Measurements from ENCODE around the gene FSTL5. TPM values are rescaled to one million over a fixed set of nuclear protein-coding genes. Genes with fewer than 3 reads are reported as not detected.
"Not testable (repeated sequence)": the region's sequence is repeated elsewhere in the genome, so short reads cannot be mapped to it uniquely, and the experiment has no call there.

The FSTL5 gene
- polyA plus RNA-seq, 5 donors, result 0.22 to 0.81 (median 0.33) TPM

DNA sequence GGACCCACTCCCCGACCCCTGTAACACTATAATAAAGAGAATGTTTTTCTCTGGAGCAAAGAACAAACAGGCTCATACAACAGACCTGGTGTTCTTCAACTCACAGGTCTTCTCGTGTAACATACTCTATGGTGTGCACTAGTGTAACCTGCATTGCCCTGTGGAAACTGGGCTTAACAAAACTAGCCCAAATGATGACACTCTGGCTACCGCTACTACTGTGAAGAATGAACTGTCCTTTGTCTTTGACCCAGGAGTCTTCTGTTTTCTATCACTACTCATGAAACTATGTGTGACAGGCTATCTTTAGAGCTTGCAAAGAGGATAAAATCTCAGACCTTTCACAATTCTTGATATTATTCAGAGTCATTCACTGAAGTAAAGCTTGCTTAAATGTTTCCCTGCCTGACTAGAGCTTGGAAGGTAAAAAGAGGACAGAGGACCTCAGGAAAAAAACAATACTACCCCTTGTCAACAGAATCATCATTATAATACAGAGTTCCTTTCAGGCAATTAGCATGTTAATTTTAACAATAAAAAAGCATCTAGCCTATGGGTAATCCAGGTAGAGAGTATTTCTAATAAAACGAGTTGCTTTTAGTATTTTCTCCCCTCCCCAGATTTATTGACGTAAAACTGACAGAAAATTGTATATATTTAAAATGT lies 59.2 kb downstream of the FSTL5 start:
- no peak for DNase-seq

DNA sequence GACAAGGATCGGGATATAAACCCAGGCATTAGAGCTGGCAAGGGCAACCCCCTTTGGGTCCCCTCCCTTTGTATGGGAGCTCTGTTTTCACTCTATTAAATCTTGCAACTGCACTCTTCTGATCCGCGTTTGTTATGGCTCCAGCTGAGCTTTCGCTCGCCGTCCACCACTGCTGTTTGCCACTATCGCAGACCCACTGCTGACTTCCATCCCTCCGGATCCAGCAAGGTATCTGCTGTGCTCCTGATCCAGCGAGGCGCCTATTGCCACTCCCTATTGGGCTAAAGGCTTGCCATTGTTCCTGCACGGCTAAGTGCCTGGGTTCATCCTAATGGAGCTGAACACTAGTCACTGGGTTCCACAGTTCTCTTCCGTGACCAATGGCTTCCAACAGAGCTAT lies 59.9 kb downstream of the FSTL5 start:
- not testable (repeated sequence) for DNase-seq

DNA sequence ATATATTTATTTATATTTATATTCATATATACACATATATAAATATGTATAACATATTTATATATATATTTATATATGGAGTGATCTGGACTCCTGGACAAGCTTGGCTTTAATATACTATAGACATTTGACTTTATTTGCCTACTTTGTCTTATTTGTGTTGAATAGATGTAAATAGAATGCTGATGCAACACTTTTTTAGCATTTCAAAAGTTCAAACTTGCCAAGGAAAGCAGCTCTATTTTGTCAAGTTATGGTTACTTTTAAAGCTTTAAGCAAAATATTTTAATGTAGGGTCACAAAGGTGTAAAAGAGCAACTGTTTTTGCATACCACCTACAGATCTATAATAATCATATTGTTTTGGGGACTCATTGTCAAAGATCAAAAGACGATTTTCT lies 61.1 kb downstream of the FSTL5 start:
- no peak for DNase-seq

DNA sequence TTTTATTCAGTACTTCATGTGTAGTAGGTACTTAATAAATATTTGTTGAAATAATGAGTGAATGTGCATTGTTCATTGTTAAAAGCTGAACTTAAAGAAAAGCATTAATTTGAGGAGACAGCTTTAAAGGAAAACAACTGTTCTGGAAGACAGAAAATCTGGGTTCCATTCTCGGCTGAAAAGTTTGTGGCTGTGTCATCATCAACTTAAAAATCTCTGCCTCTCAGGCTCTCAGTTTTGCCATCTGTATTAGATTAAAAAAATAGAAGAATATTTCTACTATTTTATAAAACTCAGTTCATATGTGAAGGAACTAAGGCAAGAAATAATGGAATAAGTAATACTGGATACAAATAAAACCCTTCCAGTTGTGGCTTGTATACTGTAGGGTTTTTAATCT lies 62.5 kb downstream of the FSTL5 start:
- DNase-seq, result no peak

DNA sequence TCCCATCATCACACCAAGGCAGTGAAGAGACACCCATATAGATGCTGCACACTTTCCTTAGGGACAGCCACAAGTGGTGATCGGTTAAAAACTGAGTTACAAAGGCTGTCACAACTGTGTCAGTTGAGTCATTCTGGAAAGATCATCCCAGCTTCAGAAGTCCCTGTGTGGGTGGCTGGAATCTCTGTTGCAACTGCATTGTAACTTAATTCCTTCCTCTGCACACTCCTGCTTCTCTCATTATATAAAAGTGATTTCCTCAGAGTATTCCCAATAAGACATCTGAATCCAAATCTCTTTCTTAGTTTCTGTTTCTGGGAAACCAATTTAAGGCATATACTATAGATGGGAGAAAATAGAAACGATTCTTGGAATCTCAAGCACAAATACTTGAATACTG lies 88.1 kb downstream of the FSTL5 start:
- no peak for DNase-seq

DNA sequence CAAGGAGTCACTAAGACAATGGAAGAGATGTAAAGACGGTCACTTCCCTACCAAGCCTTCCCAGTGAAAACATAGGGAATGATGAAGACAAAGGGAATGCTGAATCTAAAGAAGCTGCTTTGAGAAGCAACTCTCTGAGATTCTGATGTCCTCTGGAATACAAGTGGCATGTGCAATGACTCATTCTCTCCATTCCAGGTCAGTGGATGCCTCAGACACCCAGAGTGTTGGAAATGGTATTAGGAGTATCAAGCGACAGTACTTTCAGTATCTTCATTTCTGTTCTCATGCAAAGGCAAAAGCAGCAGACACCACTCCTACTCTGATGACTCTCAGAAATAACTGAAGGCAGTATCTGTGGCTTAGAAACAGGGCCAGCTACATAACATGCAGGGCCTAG lies 102.6 kb downstream of the FSTL5 start:
- DNase-seq, result no peak

DNA sequence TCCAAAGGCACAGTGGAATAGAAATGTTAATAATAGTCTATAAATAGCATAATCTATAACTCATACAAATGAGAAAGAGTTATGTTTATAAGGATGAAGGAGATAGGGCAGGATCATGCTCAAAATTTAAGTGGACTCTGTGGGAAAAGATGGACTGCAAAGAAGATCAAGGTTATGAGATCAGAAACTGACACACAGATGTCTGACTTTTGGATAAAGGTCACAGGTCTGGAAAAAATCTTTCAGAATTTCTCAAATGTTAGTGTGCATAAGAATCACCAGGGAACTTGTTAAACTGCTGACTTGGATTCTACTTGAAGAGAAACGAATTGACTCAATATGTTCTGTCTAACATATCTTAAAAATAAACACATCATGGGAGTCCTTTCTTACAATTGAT lies 104.1 kb downstream of the FSTL5 start:
- DNase-seq, result no peak

DNA sequence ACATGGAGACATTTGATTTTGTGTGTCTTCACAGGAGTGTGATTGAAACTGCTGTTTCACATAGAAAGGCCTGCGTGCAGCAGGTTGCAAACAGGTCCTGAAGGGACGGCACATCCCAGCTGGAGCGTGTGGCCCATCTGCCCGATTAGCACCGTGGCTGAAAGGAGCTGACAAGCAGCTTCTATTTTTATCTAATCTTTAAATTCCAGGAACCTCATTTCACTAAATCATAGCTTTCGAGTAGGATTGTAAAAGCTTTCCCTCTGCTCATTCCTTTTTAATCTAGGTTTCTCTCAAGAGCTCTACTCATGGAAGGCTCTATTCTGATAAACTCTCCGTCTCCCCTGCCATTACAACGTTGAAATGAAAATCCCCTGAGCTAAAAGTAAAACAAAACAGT lies 106.8 kb downstream of the FSTL5 start:
- DNase-seq, result no peak

DNA sequence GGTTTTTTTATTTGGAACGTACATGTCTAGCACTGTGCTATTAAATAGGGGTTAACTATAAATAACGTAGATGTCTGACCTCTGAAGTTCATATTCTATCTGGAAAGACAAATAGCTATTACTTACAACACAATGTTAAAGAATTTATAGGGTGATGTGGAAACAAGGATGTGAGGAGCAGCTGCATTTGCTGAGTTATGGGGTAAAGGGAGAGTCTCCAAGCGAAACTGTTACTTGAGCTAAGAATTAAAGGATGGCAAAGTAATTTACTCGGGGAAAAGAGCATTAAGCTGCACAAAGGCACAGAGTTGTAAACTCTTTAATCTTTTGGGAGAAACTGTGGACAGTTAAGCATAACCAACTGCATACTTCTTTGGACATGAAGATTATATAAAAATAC lies 117.7 kb downstream of the FSTL5 start:
- DNase-seq, result no peak

DNA sequence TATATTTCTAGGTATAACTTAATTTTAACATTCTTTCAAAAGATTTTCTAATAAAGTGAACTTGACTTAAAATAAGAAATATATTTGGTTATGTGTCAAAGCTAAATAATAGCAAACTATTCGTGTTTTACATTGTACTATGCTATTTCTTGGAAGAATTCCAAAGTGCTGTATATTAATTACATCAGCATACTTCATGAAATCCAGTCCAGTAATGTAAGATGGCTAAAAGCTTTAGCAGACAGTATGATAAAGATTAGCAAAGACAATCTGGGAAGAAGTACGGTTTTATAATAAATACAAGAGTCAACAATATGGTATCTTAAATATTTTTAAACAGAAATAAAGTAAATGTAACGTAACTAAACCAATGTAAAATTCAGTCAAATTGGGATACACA lies 125.7 kb downstream of the FSTL5 start:
- no peak for DNase-seq

DNA sequence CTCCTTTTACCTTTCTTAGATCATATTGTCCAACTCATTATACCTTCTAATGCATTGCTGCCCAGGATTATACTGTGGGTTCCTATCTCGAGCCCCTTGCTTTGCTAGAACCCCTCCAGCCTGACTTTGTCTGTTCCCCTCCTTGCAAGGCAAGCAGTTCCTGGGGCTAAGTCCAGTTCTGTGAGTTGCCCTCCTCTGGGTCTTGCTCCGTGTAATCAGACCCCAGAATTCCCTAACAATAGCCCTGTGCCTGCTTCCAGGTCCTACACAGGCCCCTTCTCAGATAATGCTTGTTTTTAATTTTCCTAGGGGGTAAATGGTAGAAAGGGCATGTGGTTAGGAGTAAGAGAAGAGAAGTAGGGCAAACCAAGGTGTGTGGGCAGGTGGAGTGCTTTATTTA lies 145.9 kb downstream of the FSTL5 start:
- no peak for DNase-seq

DNA sequence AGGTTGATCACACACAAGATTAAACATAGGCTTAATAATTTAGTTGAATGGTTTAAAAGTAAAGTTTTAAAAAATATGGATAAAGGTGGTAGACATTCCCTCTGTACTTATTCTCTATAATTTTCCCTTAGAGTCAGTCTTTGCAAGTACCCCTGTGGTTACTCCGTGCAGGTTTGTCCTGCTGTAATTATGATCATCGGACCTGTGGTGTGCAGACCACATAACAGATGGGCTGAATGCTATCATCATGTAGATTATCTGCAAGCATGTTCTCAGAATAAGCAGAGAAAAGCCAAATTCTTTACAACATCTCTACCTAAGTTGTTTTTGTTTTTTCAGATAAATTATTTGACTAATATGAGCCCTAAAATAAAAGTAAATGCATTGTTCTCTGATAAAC lies 146.8 kb downstream of the FSTL5 start:
- no peak for DNase-seq

DNA sequence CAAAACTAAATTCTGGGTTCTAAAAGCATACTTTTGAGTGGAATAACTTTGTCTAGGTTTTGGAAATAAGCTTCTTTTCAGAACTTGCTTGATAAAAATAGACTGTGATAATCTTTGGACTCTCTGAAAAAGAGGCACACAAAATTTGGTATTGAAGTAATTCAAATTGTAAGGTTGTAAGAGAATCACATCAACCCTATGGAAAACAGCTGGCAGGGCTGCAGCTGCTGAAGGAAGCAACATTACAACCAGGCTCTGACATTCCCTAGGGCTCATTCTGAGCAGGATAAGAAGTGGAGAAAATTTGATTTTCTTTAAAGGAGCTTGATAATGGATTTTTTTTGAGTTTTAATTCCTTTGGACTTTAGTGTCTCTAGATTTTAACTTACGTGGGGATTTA lies 147.6 kb downstream of the FSTL5 start:
- DNase-seq, result no peak

DNA sequence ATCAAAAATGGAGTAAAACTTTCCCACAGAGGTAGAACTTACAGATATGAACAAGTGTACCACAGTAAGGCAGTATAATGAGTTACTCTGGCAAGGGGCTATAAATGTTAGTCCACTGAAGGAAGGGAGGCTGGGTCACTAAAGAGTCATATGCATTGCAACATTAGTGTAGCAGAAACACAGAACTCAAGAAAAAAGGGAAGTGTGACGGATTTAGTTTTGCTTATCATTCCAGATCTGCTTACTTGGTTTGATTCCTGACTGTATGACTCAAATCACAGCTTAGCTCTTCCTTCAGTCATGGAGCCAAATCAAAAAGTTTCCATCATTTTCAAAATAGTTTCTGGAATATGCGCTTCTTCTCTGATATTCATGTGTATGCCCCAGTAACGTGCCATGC lies 148.7 kb downstream of the FSTL5 start:
- DNase-seq, result no peak

DNA sequence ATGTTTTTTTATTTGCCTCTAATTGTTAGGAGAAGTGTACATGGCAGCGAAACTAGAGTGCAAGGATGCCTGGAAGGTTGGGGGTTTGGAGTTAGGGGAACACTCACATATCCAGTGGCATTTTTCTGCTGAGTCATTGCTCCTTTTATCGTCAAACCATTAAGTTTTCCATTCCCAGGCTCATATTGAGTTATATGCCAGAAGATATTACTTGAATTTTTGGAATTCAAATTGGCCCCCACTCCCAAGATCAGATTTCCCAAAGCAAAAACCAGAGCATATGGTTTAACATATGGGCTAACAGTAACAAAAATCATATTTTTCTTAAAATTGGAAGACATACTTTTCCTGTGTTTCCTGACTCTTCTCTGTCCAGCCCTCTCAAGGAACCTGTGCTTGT lies 152.7 kb downstream of the FSTL5 start:
- DNase-seq, result no peak

DNA sequence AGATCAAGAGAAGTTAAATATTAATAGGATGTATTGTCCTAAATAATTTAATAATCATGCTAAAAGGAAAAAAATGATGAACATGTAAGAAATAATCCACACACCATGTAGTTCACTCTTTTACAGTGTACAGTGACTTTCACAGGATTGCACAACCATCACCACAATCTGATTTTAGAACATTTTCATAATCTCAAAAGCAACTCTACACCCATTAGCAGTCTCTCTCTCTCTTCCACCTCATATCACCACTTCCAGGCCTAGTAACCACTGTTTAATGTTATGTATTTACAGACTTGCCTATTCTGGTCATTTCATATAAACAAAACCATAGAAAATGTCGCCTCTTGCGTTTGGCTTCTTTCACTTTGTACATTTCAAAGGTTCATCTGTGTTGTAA lies 153.4 kb downstream of the FSTL5 start:
- no peak for DNase-seq

DNA sequence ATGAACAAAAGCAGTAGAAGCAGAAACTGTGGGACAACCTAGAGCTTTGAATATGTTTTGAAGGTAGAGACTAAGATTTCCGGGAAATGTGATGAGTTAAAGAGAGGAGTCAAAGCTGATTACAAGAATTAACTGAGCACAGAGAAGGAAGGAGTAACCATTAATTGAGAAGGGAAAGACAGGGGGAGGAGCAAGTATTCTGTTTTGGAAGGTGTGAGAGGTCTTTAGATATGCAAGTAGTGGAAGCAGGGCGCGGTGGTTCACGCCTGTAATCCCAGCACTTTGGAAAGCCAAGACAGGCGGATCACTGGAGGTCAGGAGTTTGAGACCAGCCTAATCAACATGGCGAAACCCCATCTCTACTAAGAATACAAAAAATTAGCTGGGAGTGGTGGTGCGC lies 171.5 kb downstream of the FSTL5 start:
- DNase-seq, result no peak

DNA sequence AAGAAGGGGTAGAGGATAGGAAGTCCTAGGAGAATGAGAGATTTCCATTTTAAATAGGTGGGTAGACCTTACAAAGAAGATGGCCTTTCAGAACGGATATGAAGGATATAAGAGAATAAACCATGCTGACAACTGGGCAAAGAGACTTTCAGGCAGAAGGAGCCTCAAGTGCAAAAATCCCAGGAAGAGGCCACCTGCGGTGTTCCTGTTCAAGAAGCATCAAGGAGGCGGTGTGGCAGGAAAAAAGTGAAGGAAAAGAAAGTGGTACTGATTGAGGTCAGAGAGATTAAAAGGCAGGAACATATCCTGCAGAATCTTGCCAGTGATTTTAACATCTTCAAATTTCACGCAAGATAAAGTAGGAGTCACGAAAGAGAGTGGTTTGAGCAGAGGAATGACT lies 172.0 kb downstream of the FSTL5 start:
- DNase-seq, result no peak

DNA sequence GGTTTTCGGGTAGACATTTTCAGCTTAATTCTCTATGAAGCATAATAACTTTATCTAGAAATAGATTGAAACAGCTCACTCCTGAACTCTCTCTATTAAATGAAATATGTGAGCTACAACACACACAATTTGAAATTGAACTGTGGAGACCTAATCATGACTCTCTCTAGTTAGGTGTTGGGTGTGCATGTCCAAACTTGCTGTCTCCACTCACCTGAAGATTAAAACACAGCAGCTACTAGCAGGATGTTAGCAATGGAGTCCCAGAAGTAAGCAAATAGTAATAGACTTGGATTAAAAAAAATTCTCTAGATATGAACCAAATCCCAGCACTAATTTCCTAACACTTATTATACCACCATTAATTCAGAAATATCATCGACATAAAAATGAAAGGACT lies 173.1 kb downstream of the FSTL5 start:
- DNase-seq, result no peak

DNA sequence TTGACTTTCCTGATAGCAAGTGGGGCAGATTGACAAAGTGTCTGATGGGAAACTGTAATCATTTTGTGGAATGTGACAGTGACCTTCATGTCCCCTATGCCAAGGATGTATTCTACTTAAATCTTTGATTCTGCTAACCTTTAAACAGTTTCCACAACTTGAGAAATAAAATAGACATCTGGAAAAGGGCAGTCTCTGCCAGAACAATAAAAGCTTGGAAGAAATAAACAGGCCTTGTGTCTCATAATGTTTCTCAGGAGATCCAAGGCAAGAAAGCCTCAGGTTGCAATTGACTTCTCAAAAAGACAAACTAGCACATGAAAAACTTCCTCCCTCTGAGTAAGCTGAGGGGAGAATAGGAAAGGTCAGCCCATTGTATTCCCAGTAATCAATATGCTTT lies 174.9 kb downstream of the FSTL5 start:
- DNase-seq, result no peak

DNA sequence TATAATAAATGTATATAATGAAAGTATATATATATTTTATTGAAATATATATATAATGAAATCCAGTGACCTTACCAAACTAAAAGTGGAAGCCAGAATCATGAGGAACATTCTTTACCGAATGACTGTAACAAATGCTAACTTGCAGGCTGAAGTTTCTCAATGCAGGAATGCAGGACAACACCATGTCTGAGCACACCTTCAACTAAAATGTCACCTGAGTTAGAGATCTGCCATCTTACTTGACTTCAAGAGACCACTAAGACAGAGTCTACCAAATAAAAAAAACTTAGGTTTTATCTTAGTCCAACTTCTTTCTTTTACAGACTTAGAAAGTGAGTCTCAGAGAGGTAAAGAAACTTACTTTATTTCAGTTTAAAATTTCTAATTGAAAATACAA lies 176.2 kb downstream of the FSTL5 start:
- no peak for DNase-seq

DNA sequence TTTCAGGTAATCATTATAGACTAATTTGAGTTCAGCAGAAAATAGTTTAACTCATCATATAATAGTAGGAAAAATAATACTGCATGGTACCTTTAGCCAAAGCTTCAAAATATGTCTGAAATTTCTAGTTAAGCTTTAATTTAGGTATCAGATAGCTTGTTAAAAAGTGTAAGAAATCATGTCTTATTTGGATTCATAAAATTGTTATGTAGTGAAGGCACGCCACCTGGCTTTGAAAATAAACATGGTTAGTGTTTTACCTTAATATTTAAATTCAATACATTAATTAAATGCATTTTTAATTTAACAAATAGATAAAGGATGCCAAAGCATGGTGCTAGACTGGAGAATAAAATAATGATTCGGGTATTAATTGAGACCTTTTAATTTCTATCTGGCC lies 211.4 kb downstream of the FSTL5 start:
- DNase-seq, result no peak

DNA sequence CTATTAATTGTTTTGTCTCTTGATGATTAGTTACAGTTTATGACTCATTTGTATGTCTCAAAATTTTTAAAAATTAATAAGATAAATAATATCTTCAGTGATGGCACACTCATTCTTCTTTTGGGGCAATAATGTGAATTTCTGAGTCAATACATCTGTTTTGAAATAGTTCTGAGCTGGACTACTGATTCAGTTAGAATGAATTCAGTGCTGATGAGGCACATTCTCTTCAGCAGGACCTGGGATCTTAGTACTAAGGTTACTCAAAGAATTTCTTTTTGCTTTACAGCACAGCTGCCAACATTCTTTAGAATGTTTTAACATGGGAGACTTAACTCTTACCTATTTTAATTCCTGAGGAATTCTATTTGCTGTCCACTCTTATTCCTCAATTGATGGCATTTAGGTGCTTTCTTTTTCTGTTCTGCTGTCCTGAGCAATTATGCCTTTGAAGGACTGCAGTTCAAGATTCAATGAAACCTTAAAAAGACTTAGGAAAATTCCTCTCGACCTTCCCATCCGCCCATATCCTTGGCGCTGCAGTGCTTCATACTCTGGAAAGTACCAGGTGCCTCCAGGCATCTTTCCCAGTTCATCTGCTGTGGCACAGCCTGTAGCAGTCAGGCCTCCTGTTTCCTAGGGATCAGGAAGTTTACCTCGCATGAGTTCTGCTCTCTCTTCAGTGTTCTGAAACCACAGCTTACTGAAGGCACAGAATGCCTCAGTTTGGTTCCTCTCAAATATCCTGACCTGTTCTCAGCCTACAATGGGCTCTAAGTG lies 213.7 kb downstream of the FSTL5 start:
- DNase-seq, result no peak
